ENCODE data around the gene FBN3.
"Not testable (repeated sequence)": the region's sequence is repeated elsewhere in the genome, so short reads cannot be mapped to it uniquely, and the experiment has no call there.

FBN3 gene

GRCh38 chr19:8107301-8107903 is 42.0 kb downstream of the FBN3 start:
- TF ChIP-seq, protein P1, sequence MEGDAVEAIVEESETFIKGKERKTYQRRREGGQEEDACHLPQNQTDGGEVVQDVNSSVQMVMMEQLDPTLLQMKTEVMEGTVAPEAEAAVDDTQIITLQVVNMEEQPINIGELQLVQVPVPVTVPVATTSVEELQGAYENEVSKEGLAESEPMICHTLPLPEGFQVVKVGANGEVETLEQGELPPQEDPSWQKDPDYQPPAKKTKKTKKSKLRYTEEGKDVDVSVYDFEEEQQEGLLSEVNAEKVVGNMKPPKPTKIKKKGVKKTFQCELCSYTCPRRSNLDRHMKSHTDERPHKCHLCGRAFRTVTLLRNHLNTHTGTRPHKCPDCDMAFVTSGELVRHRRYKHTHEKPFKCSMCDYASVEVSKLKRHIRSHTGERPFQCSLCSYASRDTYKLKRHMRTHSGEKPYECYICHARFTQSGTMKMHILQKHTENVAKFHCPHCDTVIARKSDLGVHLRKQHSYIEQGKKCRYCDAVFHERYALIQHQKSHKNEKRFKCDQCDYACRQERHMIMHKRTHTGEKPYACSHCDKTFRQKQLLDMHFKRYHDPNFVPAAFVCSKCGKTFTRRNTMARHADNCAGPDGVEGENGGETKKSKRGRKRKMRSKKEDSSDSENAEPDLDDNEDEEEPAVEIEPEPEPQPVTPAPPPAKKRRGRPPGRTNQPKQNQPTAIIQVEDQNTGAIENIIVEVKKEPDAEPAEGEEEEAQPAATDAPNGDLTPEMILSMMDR (IDR thresholded peaks at IDR 0.05; ENCODE audit: insufficient read depth, low read length, poor library complexity, severe bottlenecking), result no peak
- Histone ChIP-seq H3K4me3 (replicated peaks; ENCODE audit: low read depth, low read length) (no peak overlapping the region), H3K27me3 (replicated peaks; ENCODE audit: control insufficient read depth, insufficient read depth, low read length) (no peaks in the 10 kb centered on the region; the same call in 1 of the 2 replicates), H3K36me3 (ENCODE audit: control insufficient read depth, insufficient read depth, low read length) (no peaks in the 10 kb centered on the region)
- DNase-seq (ENCODE audit: extremely low read depth, insufficient read length), result no peak

GRCh38 chr19:8105471-8105870 is 43.9 kb downstream of the FBN3 start:
- TF ChIP-seq, protein P1 (IDR thresholded peaks at IDR 0.05; ENCODE audit: insufficient read depth, low read length, poor library complexity, severe bottlenecking), result no peak
- Histone ChIP-seq H3K27me3 (replicated peaks; ENCODE audit: control insufficient read depth, insufficient read depth, low read length) (no peaks in the 10 kb centered on the region; the same call in 1 of the 2 replicates), H3K36me3 (ENCODE audit: control insufficient read depth, insufficient read depth, low read length) (no peaks in the 10 kb centered on the region), H3K4me3 (replicated peaks; ENCODE audit: low read depth, low read length) (no peak overlapping the region)
- DNase-seq (ENCODE audit: extremely low read depth, insufficient read length), result no peak

- H3K27me3 ChIP-seq (replicated peaks; ENCODE audit: control insufficient read depth, insufficient read depth, low read length); H3K36me3 ChIP-seq (ENCODE audit: control insufficient read depth, insufficient read depth, low read length); H3K4me3 ChIP-seq (replicated peaks; ENCODE audit: low read depth, low read length); DNase-seq (ENCODE audit: extremely low read depth, insufficient read length): not testable (repeated sequence)
Measured at GRCh38 chr19:8101910-8102309, 47.5 kb downstream of the FBN3 start.

DNA sequence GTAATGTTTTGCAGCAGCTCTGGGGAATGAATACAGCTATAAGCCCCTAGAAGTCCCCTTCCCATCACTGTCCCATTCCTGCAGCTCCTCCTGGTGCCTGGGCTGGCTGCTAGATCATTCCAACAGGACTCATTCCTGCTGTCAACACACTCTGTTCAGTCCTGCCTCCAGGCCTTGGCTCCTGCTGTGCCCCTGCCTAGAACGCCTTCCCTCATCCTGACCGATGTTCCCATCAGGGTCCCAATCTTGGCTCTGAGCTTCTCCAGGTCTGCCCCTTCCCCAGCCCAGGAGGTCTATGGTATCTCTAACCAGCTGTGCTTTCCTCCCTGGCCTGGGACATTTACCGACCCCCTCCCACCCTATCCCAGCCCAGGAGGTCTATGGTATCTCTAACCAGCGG is 48.1 kb downstream of the FBN3 start:
- Histone ChIP-seq H3K36me3 (ENCODE audit: control insufficient read depth, insufficient read depth, low read length) (no peaks in the 10 kb centered on the region), H3K27me3 (replicated peaks; ENCODE audit: control insufficient read depth, insufficient read depth, low read length) (no peaks in the 10 kb centered on the region; the same call in 1 of the 2 replicates), H3K4me3 (replicated peaks; ENCODE audit: low read depth, low read length) (no peak overlapping the region)
- TF ChIP-seq, protein P1 (IDR thresholded peaks at IDR 0.05; ENCODE audit: insufficient read depth, low read length, poor library complexity, severe bottlenecking), result no peak
- no peak for DNase-seq (ENCODE audit: extremely low read depth, insufficient read length)

- TF ChIP-seq, protein P1 (IDR thresholded peaks at IDR 0.05; ENCODE audit: insufficient read depth, low read length, poor library complexity, severe bottlenecking), result no peak
- no peak for DNase-seq (ENCODE audit: extremely low read depth, insufficient read length)
- no peaks in the 10 kb centered on the region for H3K36me3 ChIP-seq (ENCODE audit: control insufficient read depth, insufficient read depth, low read length)
Measured at GRCh38 chr19:8097681-8098567, 51.5 kb downstream of the FBN3 start.

GRCh38 chr19:8097198-8097597 is 52.2 kb downstream of the FBN3 start:
- DNase-seq (ENCODE audit: extremely low read depth, insufficient read length), result no peak
- TF ChIP-seq, protein P1 (IDR thresholded peaks at IDR 0.05; ENCODE audit: insufficient read depth, low read length, poor library complexity, severe bottlenecking), result no peak
- no peak overlapping the region for H3K4me3 ChIP-seq (replicated peaks; ENCODE audit: low read depth, low read length)
- H3K36me3 ChIP-seq (ENCODE audit: control insufficient read depth, insufficient read depth, low read length), result no peaks in the 10 kb centered on the region
- H3K27me3 ChIP-seq (replicated peaks; ENCODE audit: control insufficient read depth, insufficient read depth, low read length), result no peaks in the 10 kb centered on the region

More at GRCh38 chr19:8097681-8098567, 51.5 kb downstream of the FBN3 start:
- Histone ChIP-seq H3K4me3 (replicated peaks; ENCODE audit: low read depth, low read length) (no peak overlapping the region), H3K27me3 (replicated peaks; ENCODE audit: control insufficient read depth, insufficient read depth, low read length) (no peaks in the 10 kb centered on the region)

All from GM06990 (cell line).